H1 (cell line): ENCODE measurements around the gene BICD1. TPM values are rescaled to one million over a fixed set of nuclear protein-coding genes. Genes with fewer than 3 reads are reported as not detected.

ENCODE experiments used
- CTCF ChIA-PET: fragments of 300-600 bp; sonication (Branson Sonifier 250); formaldehyde crosslinking; loops from one replicate; lab custom pipeline; 2021; ENCODE audit not compliant: partially characterized antibody; lab: Charles Lee
- POLR2A ChIA-PET: fragments of 300-600 bp; sonication (Branson Sonifier 250); formaldehyde crosslinking; loops from one replicate; lab custom pipeline; 2021; ENCODE audit warnings: inconsistent platforms; ENCODE audit not compliant: partially characterized antibody; lab: Charles Lee
- DNase-seq, 2 experiments: peaks; one replicate each; pipeline versions ENCODE4 v3.0.0 to v3.0.0-alpha.2; 2010 to 2022; ENCODE audit warnings: low spot score in 2 of 2, low read depth in 1 of 2, mixed read lengths in 1 of 2
- FAIRE-seq: peaks from 2 replicates; lab custom pipeline; 2011; peaks lifted over from hg19 to GRCh38; lab: Jason Lieb, UNC
- H2AFZ ChIP-seq: 2 replicates; pipeline ENCODE4 v1.8.1; 2012; ENCODE audit warnings: low read length, inconsistent platforms
- H2AK5ac ChIP-seq: 2 replicates; pipeline ENCODE4 v1.6.1; 2013; ENCODE audit warnings: low read depth, low read length
- H2BK120ac ChIP-seq: replicated peaks from 2 replicates; pipeline ENCODE3; 2013; ENCODE audit warnings: low read depth, low read length, inconsistent platforms
- H2BK12ac ChIP-seq: 2 replicates; pipeline ENCODE4 v1.6.1; 2013; ENCODE audit warnings: low read depth, low read length
- H2BK15ac ChIP-seq: 2 replicates; pipeline ENCODE4 v1.6.1; 2013; ENCODE audit warnings: low read length
- H2BK20ac ChIP-seq: 2 replicates; pipeline ENCODE4 v1.6.1; 2013; ENCODE audit warnings: low read length
- H2BK5ac ChIP-seq: 2 replicates; pipeline ENCODE4 v1.6.1; 2013; ENCODE audit warnings: low read depth, low read length
- H3K14ac ChIP-seq: 2 replicates; pipeline ENCODE4 v1.6.1; 2013; ENCODE audit warnings: inconsistent platforms; ENCODE audit not compliant: insufficient read length
- H3K18ac ChIP-seq: 2 replicates; pipeline ENCODE4 v1.6.1; 2013; ENCODE audit warnings: low read length; ENCODE audit errors: extremely low read depth
- H3K23ac ChIP-seq: 2 replicates; pipeline ENCODE4 v1.6.1; 2013; ENCODE audit warnings: inconsistent platforms; ENCODE audit not compliant: insufficient read length
- H3K23me2 ChIP-seq: 2 replicates; pipeline ENCODE4 v1.6.1; 2013; ENCODE audit warnings: low read depth, low read length
- H3K27ac ChIP-seq: 2 replicates; pipeline ENCODE4 v1.6.1; 2011; ENCODE audit warnings: low read depth, low read length, inconsistent platforms
- H3K27me3 ChIP-seq, 4 experiments: replicated peaks in 1 of 4; 1 replicate in 1 of 4; 2 replicates in 3 of 4; pipeline versions ENCODE4 v1.6.1 to v1.8.1; 2011 to 2013; ENCODE audit warnings: low read length in 3 of 4, mild to moderate bottlenecking in 3 of 4, inconsistent platforms in 2 of 4, mixed read lengths in 2 of 4, moderate library complexity in 1 of 4; ENCODE audit not compliant: control insufficient read depth in 3 of 4, insufficient read depth in 3 of 4; ENCODE audit errors: extremely low read depth in 1 of 4
- H3K36me3 ChIP-seq, 4 experiments: 2 replicates each; pipeline versions ENCODE4 v1.6.1 to v1.8.1; 2011 to 2013; ENCODE audit warnings: mild to moderate bottlenecking in 4 of 4, low read length in 3 of 4, moderate library complexity in 2 of 4, control low read depth in 1 of 4, inconsistent platforms in 1 of 4; ENCODE audit not compliant: insufficient read depth in 4 of 4, control insufficient read depth in 2 of 4
- H3K4ac ChIP-seq: replicated peaks from 2 replicates; pipeline ENCODE3; 2013; ENCODE audit warnings: low read length, low read depth, mixed read lengths, inconsistent platforms; ENCODE audit not compliant: insufficient read length
- H3K4me1 ChIP-seq, 4 experiments: replicated peaks in 1 of 4; 1 replicate in 1 of 4; 2 replicates in 3 of 4; pipeline versions ENCODE4 v1.6.1 to v1.8.1; 2011 to 2013; ENCODE audit warnings: low read length in 3 of 4, inconsistent platforms in 2 of 4, mixed read lengths in 1 of 4; ENCODE audit not compliant: insufficient read depth in 4 of 4, control insufficient read depth in 3 of 4
- H3K4me2 ChIP-seq, 2 experiments: 2 replicates each; pipeline versions ENCODE4 v1.6.1 to v1.8.1; 2011 to 2013; ENCODE audit warnings: low read depth in 2 of 2, low read length in 2 of 2, control low read depth in 1 of 2, inconsistent platforms in 1 of 2, mild to moderate bottlenecking in 1 of 2; ENCODE audit not compliant: insufficient read depth in 1 of 2
- H3K4me3 ChIP-seq, 4 experiments: fragments of 200-600, 300-600 bp in 1 of 4; sonication (generic), shearing (Covaris generic), sonication (Bioruptor Twin) in 1 of 4; 2 replicates each; pipeline versions ENCODE4 v1.5.1 to v1.8.1; 2011 to 2016; ENCODE audit warnings: low read length in 4 of 4, low read depth in 3 of 4, control low read depth in 2 of 4, inconsistent platforms in 2 of 4, mild to moderate bottlenecking in 2 of 4, mixed read lengths in 1 of 4, moderate library complexity in 1 of 4; ENCODE audit not compliant: insufficient read depth in 2 of 4; ENCODE audit errors: extremely low read depth in 1 of 4
- H3K56ac ChIP-seq: replicated peaks from 2 replicates; pipeline ENCODE3; 2013; ENCODE audit warnings: low read depth, mild to moderate bottlenecking, mixed read lengths, low read length, inconsistent platforms; ENCODE audit not compliant: insufficient read length
- H3K79me1 ChIP-seq: 2 replicates; pipeline ENCODE4 v1.6.1; 2013; ENCODE audit warnings: low read depth, low read length, control low read depth
- H3K79me2 ChIP-seq, 2 experiments: 2 replicates each; pipeline versions ENCODE4 v1.6.1 to v1.8.1; 2012 to 2013; ENCODE audit warnings: low read length in 2 of 2, mild to moderate bottlenecking in 2 of 2, inconsistent platforms in 1 of 2; ENCODE audit not compliant: insufficient read depth in 2 of 2, control insufficient read depth in 1 of 2
- H3K9ac ChIP-seq, 4 experiments: replicated peaks in 1 of 4; 1 replicate in 1 of 4; 2 replicates in 3 of 4; pipeline versions ENCODE4 v1.6.1 to v1.8.1; 2011 to 2013; ENCODE audit warnings: low read depth in 3 of 4, low read length in 3 of 4, control low read depth in 2 of 4, mild to moderate bottlenecking in 2 of 4, moderate library complexity in 2 of 4, inconsistent platforms in 1 of 4; ENCODE audit errors: extremely low read depth in 1 of 4
- H3K9me3 ChIP-seq, 2 experiments: 2 replicates each; pipeline versions ENCODE4 v1.6.1 to v1.8.1; 2012 to 2013; ENCODE audit warnings: mild to moderate bottlenecking in 2 of 2, moderate library complexity in 2 of 2, control low read depth in 1 of 2, inconsistent platforms in 1 of 2, low read depth in 1 of 2, low read length in 1 of 2, mixed read lengths in 1 of 2; ENCODE audit not compliant: insufficient read depth in 2 of 2
- H4K20me1 ChIP-seq, 2 experiments: replicated peaks in 1 of 2; 2 replicates each; pipeline versions ENCODE3 to v1.8.1; 2011 to 2013; ENCODE audit warnings: inconsistent platforms in 2 of 2, low read length in 2 of 2, mild to moderate bottlenecking in 1 of 2; ENCODE audit not compliant: insufficient read depth in 2 of 2, control insufficient read depth in 1 of 2
- H4K5ac ChIP-seq: 2 replicates; pipeline ENCODE4 v1.6.1; 2013; ENCODE audit warnings: low read length, low read depth, mixed read lengths, inconsistent platforms; ENCODE audit not compliant: insufficient read length
- H4K8ac ChIP-seq: 2 replicates; pipeline ENCODE4 v1.8.0; 2013; ENCODE audit warnings: mild to moderate bottlenecking, moderate library complexity, low read length, inconsistent platforms; ENCODE audit not compliant: insufficient read depth; ENCODE audit errors: extremely low read depth
- H4K91ac ChIP-seq: replicated peaks from 2 replicates; pipeline ENCODE3; 2013; ENCODE audit warnings: low read length, mixed read lengths, inconsistent platforms; ENCODE audit not compliant: insufficient read length
- CHD1 ChIP-seq: IDR thresholded peaks from 2 replicates; pipeline ENCODE4 v1.6.1; 2012; ENCODE audit warnings: low read depth, low read length, improper control_type of control experiment
- E2F6 ChIP-seq: IDR thresholded peaks from 2 replicates; pipeline ENCODE4 v1.6.1; 2012; ENCODE audit warnings: inconsistent platforms
- EZH2 ChIP-seq: fragments of 200-600 bp; sonication (generic); IDR thresholded peaks from 2 replicates; pipeline ENCODE4 v1.7.1; 2012; ENCODE audit warnings: low read depth, mild to moderate bottlenecking, moderate library complexity, low read length, inconsistent platforms; ENCODE audit not compliant: severe bottlenecking
- KDM5A ChIP-seq: fragments of 200-600 bp; IDR thresholded peaks from 2 replicates; pipeline ENCODE4 v1.7.1; 2012; ENCODE audit warnings: mild to moderate bottlenecking, low read length, inconsistent platforms, mixed read lengths
- NRF1 ChIP-seq: IDR thresholded peaks from 2 replicates; pipeline ENCODE4 v1.6.1; 2011; ENCODE audit warnings: mild to moderate bottlenecking, low read depth, low read length, improper control_type of control experiment
- POLR2AphosphoS5 ChIP-seq: IDR thresholded peaks from 2 replicates; pipeline ENCODE4 v1.6.1; 2011; ENCODE audit warnings: low read depth, low read length
- SP4 ChIP-seq: IDR thresholded peaks from 2 replicates; pipeline ENCODE4 v1.6.1; 2012; ENCODE audit warnings: low read length, inconsistent platforms
- TAF7 ChIP-seq: optimal IDR thresholded peaks from 2 replicates; pipeline ENCODE3; 2011; ENCODE audit warnings: low read depth, mild to moderate bottlenecking, inconsistent platforms, low read length, moderate library complexity, borderline replicate concordance
- WGBS, 2 experiments: shearing (Covaris generic) in 1 of 2; methylation state at CpG; one replicate each; pipeline versions ENCODE4 v1.1.6 to v1.1.7; 2013 to 2015; ENCODE audit warnings: low lambda C conversion rate in 2 of 2, mixed read lengths in 2 of 2, inconsistent platforms in 1 of 2, low coverage in 1 of 2, missing lambda C conversion rate in 1 of 2; ENCODE audit not compliant: insufficient replicate concordance in 2 of 2, insufficient coverage in 1 of 2, insufficient read length in 1 of 2; ENCODE audit errors: extremely low coverage in 1 of 2, missing lambda C conversion rate in 1 of 2; 5-methylcytosine and 5-hydroxymethylcytosine counted together
- polyA plus RNA-seq, 7 experiments: library from polyadenylated mRNA; depleted of rRNA in 3 of 7; stranded (reverse) in 5 of 7; unstranded in 2 of 7; fragments of >200 nt in 5 of 7; fragments of 200-250 nt in 2 of 7; gene quantifications; 1 replicate in 5 of 7; 2 replicates in 1 of 7; 4 replicates in 1 of 7; pipeline versions ENCODE4 v1.2.1 to v1.2.3, GENCODE V29; 2011 to 2013; ENCODE audit warnings: missing spikeins in 2 of 7, mixed read lengths in 2 of 7
- total RNA-seq: library from RNA; stranded (reverse); fragmentation: NEBNext Ultra II Directional; extraction: Animal tissue kit (Norgen Biotek cat#: 25700); gene quantifications from 2 replicates; pipeline ENCODE4 v1.2.1, GENCODE V29; 2021

BICD1 gene
- total and polyA plus RNA-seq, 2 of the 8 experiments (the other 6 are each of a cell fraction or from before 2014, with no cell fraction given) = 34.1 to 58.4 TPM

DNA sequence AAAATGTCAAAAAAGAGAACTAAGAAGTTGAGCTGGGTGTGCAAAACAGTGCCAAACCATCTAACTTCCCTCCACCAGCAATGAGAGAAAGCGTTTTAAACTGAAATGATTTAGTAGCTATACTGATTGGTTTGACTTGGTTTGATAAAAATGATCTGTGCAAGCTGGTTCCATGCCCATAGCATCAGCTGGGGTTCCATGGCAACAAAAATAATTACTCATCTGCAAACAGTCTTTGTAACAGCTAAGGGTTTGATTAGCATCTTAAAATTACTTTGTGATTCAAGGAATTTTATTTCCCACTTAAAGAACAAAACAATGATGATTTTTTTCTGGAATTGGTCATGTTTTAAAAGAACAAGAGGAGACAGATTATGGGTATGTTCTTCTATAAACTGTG lies 15.0 kb upstream of the BICD1 start:
- H4K5ac ChIP-seq = no peak overlapping the region
- H3K79me1 ChIP-seq = no peaks in the 10 kb centered on the region
- H3K79me2 ChIP-seq = no peaks in the 10 kb centered on the region
- ChIA-PET CTCF (interaction anchor here (0.7 kb wide), 2 partner anchors 35 to 223 kb away, joined by 3 to 6 read pairs; no protein-coding TSS in a partner anchor), POLR2A (no interaction called here)
- H2BK15ac ChIP-seq = no peak overlapping the region
- no peak overlapping the region for H2AK5ac ChIP-seq
- FAIRE-seq (no peak), DNase-seq (no peak)
- no peaks in the 10 kb centered on the region for H3K27me3 ChIP-seq
- H3K4ac ChIP-seq = no peak overlapping the region
- no peak overlapping the region for H3K56ac ChIP-seq
- no peak overlapping the region for H2BK120ac ChIP-seq
- H3K23me2 ChIP-seq = no peaks in the 10 kb centered on the region
- H3K9ac ChIP-seq = no peak overlapping the region
- H3K14ac ChIP-seq = no peak overlapping the region
- H3K23ac ChIP-seq = no peak overlapping the region
- no peaks in the 10 kb centered on the region for H3K36me3 ChIP-seq
- no peaks in the 10 kb centered on the region for H4K20me1 ChIP-seq
- WGBS, 2 experiments = 82% methylated on average over 1 of the region's 1 CpG; no CpG with 5 or more reads in 1 of the 2 experiments
- no peak overlapping the region for H2BK12ac ChIP-seq
- no peaks in the 10 kb centered on the region for H3K9me3 ChIP-seq
- H3K27ac ChIP-seq = no peak overlapping the region
- H3K4me2 ChIP-seq = no peak overlapping the region
- H2BK5ac ChIP-seq = no peak overlapping the region
- TF ChIP-seq EZH2 = no peak
- no peak for TF ChIP-seq TAF7
- no peak for TF ChIP-seq CHD1
- no peak for TF ChIP-seq KDM5A
- TF ChIP-seq E2F6 = no peak
- TF ChIP-seq POLR2AphosphoS5 = no peak
- TF ChIP-seq SP4 = no peak
- no peak for TF ChIP-seq NRF1
- H3K18ac ChIP-seq = no peak overlapping the region
- H4K91ac ChIP-seq = no peak overlapping the region
- H2BK20ac ChIP-seq = no peak overlapping the region
- no peak overlapping the region for H4K8ac ChIP-seq
- H3K4me1 ChIP-seq = peaks cover 0 to 4% (median 1%) of the 10 kb centered on the region in 4 experiments; a peak in 2 of 7 replicates
- H2AFZ ChIP-seq = no peak overlapping the region
- H3K4me3 ChIP-seq = no peak overlapping the region
